Measurements from ENCODE around the gene POLR2M. TPM values are rescaled to one million over a fixed set of nuclear protein-coding genes. Genes with fewer than 3 reads are reported as not detected.
A peak's percentile ranks its signal among the peaks of the same experiment; 100 is the strongest.

The POLR2M gene
- polyA plus RNA-seq, 1 of the 3 experiments (the other 2 are of a cell fraction), result 160 TPM

- H3K9me2 ChIP-seq, result no peaks in the 10 kb centered on the region
- no peaks in the 10 kb centered on the region for H3K9me3 ChIP-seq
- H3K4me1 ChIP-seq (ENCODE audit: control insufficient read depth in 1 of 2, insufficient read depth in 2 of 2, low read depth in 1 of 2, low read length in 1 of 2), result peaks cover 3 to 21% of the 10 kb centered on the region in 2 experiments
- no peaks in the 10 kb centered on the region for H3K79me2 ChIP-seq (ENCODE audit: insufficient read depth)
- no peak overlapping the region for H2AFZ ChIP-seq (ENCODE audit: low read depth)
- no peaks in the 10 kb centered on the region for H3K36me3 ChIP-seq (replicated peaks in 1 of 2; ENCODE audit: control insufficient read depth in 1 of 2, insufficient read depth in 2 of 2, low read length in 1 of 2)
- H3K4me2 ChIP-seq, result no peak overlapping the region
- H3K27me3 ChIP-seq (ENCODE audit: insufficient read depth), result no peaks in the 10 kb centered on the region
- ChIA-PET CTCF (interaction anchor here (2.2 kb wide), 1 partner anchor 170 kb away, joined by 5 read pairs; no protein-coding TSS in a partner anchor), POLR2A (no interaction called here)
- H3K9ac ChIP-seq, result no peak overlapping the region
- no peak for DNase-seq
- no peak overlapping the region for H3K4me3 ChIP-seq (ENCODE audit: low read depth in 2 of 2, low read length in 1 of 2)
- peaks cover 6% of the 10 kb centered on the region for H3F3A ChIP-seq (replicated peaks; ENCODE audit: insufficient read depth)
- no peak for TF ChIP-seq EP300 (IDR thresholded peaks at IDR 0.05; ENCODE audit: borderline replicate concordance in 1 of 2, low read depth in 1 of 2, low read length in 1 of 2)
- TF ChIP-seq RAD21 (IDR thresholded peaks at IDR 0.05; ENCODE audit: low read length), result no peak
- no peak for TF ChIP-seq ZBTB33 (IDR thresholded peaks at IDR 0.05; ENCODE audit: borderline replicate concordance, low read depth)
- no peak for TF ChIP-seq RFX5 (IDR thresholded peaks at IDR 0.05; ENCODE audit: low read length)
- TF ChIP-seq YY1 (IDR thresholded peaks at IDR 0.05; ENCODE audit: low read depth), result no peak
- no peak for TF ChIP-seq JUND (IDR thresholded peaks at IDR 0.05)
- TF ChIP-seq FOSL2 (IDR thresholded peaks at IDR 0.05; ENCODE audit: borderline replicate concordance, low read depth), result no peak
- H4K20me1 ChIP-seq (ENCODE audit: insufficient read depth), result no peaks in the 10 kb centered on the region
- no peak overlapping the region for H3K27ac ChIP-seq (ENCODE audit: low read depth in 2 of 2, low read length in 1 of 2)
- 31% methylated on average over 1 of the region's 1 CpG for WGBS (ENCODE audit: low lambda C conversion rate)
These were observed 15.4 kb upstream of the POLR2M start for GRCh38 chr15:57691082-57691481.

DNA sequence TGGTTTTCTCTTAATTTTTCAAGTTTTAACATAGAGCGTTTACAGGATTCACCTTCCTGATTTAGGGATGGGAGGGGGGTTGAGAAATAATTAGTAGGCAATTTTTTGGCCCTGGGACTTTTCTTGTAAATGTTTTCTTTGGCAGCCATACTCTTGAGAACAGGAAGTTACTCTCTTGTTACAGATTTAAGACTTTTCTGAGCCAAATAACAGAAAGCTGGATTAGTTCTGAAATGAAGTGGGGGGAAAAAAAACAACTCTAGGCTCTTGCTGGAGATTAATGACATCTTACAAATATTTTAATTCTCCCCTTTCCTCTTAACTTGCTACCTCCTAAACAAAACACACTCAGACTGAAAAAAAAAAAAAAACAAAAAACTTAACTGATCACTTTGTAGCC, 13.8 kb upstream of the POLR2M start:
- Histone ChIP-seq H3K9me3 (no peaks in the 10 kb centered on the region), H4K20me1 (ENCODE audit: insufficient read depth) (no peaks in the 10 kb centered on the region), H3K9ac (no peak overlapping the region), H3K36me3 (replicated peaks in 1 of 2; ENCODE audit: control insufficient read depth in 1 of 2, insufficient read depth in 2 of 2, low read length in 1 of 2) (no peaks in the 10 kb centered on the region), H3K4me2 (no peak overlapping the region), H3K9me2 (no peaks in the 10 kb centered on the region), H3K27ac (ENCODE audit: low read depth in 2 of 2, low read length in 1 of 2) (peak overlapping the region in 1 of 2 experiments; percentile 39; a peak in 1 of 4 replicates), H3F3A (replicated peaks; ENCODE audit: insufficient read depth) (peaks cover 6% of the 10 kb centered on the region), H3K27me3 (ENCODE audit: insufficient read depth) (no peaks in the 10 kb centered on the region), H3K4me3 (ENCODE audit: low read depth in 2 of 2, low read length in 1 of 2) (no peak overlapping the region; a peak in 1 of 4 replicates), H2AFZ (ENCODE audit: low read depth) (no peak overlapping the region), H3K4me1 (ENCODE audit: control insufficient read depth in 1 of 2, insufficient read depth in 2 of 2, low read depth in 1 of 2, low read length in 1 of 2) (peaks cover 5 to 21% of the 10 kb centered on the region in 2 experiments), H3K79me2 (ENCODE audit: insufficient read depth) (no peaks in the 10 kb centered on the region)
- WGBS (ENCODE audit: low lambda C conversion rate), result 60% methylated on average over 1 of the region's 1 CpG
- DNase-seq, result no peak
- POLR2A ChIA-PET, result no interaction called here
- CTCF ChIA-PET, result interaction anchor here (1.2 to 2.2 kb wide), 3 partner anchors 131 to 378 kb away, joined by 3 to 5 read pairs (median 3); no protein-coding TSS in a partner anchor
- TF ChIP-seq FOSL2 (IDR thresholded peaks at IDR 0.05; ENCODE audit: borderline replicate concordance, low read depth) (no peak), TEAD4 (IDR thresholded peaks at IDR 0.05; ENCODE audit: borderline replicate concordance, insufficient read depth) (no peak), USF2 (IDR thresholded peaks at IDR 0.05; ENCODE audit: borderline replicate concordance, low read depth, low read length) (no peak), REST (IDR thresholded peaks at IDR 0.05; ENCODE audit: low read depth, low read length) (no peak), POLR2AphosphoS5 (IDR thresholded peaks at IDR 0.05; ENCODE audit: low read depth, low read length) (no peak), EZH2phosphoT487 (IDR thresholded peaks at IDR 0.05; ENCODE audit: borderline replicate concordance, low read depth) (no peak), GABPA (IDR thresholded peaks at IDR 0.05; ENCODE audit: low read depth) (no peak), ELF1 (IDR thresholded peaks at IDR 0.05) (no peak), USF1 (IDR thresholded peaks at IDR 0.05; ENCODE audit: borderline replicate concordance, low read depth) (no peak), SMC3 (IDR thresholded peaks at IDR 0.05; ENCODE audit: low read depth, low read length) (no peak), EP300 (IDR thresholded peaks at IDR 0.05; ENCODE audit: borderline replicate concordance in 1 of 2, low read depth in 1 of 2, low read length in 1 of 2) (no peak), SIN3A (IDR thresholded peaks at IDR 0.05; ENCODE audit: borderline replicate concordance, low read depth, low read length) (no peak), NRF1 (IDR thresholded peaks at IDR 0.05; ENCODE audit: low read depth, low read length) (no peak), JUND (IDR thresholded peaks at IDR 0.05) (no peak)

Data from SK-N-SH (cell line).